Stimulated activated CD4-positive, alpha-beta T cell treated with anti-CD3 and anti-CD28 coated beads, TNF-alpha, amount 100 ng/mL, for 24 hours (primary cell): Measurements from ENCODE around the gene HES6.

Experiments used
- DNase-seq, 3 experiments: peaks; one replicate each; pipeline ENCODE4 v3.0.0-alpha.2; 2020; ENCODE audit warnings: low read depth in 3 of 3

HES6 gene

GRCh38 chr2:238235331-238235732 lies 4.5 kb downstream of the HES6 start:
- no peak for DNase-seq

GRCh38 chr2:238233625-238234024 lies 6.2 kb downstream of the HES6 start:
- no peak for DNase-seq

DNA sequence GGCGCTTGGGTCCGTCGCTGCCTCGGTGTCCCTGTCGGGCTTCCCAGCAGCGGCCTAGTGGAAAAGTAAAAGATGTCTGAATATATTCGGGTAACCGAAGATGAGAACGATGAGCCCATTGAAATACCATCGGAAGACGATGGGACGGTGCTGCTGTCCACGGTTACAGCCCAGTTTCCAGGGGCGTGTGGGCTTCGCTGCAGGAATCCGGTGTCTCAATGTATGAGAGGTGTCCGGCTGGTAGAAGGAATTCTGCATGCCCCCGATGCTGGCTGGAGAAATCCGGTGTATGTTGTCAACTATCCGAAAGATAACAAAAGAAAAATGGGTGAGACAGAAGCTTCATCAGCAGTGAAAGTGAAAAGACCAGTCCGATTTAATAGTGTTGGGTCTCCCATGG lies 8.0 kb downstream of the HES6 start:
- DNase-seq, result no peak

DNA sequence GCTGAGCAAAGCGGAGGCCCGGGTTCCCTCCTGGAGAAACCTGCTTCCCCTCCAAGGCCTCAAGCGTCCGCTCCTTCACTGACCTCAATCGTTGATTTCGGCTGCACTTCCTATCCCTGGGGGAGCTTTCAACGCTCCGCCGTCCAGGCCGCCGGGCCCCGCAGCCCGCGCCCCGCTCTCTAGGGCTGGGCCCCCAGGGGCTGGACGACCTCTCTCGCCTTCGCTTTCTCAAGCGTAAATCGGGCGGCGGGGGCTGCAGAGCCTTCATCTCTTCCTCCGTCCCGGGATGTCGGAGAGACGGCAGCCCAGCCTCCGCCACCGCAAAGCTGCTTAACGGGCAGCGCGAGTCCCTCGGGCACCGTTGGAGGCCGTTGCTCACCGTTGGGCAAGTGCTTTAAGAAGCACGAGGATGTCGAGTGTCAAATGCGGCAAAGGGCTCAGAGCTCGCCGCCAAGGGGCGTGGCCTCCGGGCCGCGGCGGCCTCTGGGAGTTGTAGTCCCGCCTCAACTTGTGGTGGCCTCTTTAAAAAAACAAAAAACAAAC lies 8.5 kb downstream of the HES6 start:
- peak; percentile 43 to 74 (median 55) for DNase-seq

DNA sequence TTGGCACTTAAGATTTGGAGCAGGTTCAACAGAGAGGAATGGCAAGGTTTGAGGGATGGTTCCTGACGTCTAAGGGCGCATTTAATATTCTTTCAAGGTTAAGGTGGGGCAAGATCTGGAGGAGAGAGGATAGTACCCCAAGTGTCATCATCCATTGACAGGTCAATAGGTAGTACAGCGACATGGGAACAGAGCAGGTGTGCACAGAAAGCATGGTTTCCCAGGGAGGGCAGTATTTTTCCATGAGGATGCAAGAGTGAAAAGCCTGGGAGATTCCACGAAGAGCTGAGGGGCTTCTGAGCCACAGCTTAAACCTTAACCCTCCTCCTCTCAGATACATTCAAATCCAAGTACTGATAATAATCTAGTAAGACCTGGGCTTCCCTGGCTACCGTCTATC lies 9.1 kb downstream of the HES6 start:
- DNase-seq, result no peak

GRCh38 chr2:238228700-238229099 lies 11.1 kb downstream of the HES6 start:
- DNase-seq, result no peak

DNA sequence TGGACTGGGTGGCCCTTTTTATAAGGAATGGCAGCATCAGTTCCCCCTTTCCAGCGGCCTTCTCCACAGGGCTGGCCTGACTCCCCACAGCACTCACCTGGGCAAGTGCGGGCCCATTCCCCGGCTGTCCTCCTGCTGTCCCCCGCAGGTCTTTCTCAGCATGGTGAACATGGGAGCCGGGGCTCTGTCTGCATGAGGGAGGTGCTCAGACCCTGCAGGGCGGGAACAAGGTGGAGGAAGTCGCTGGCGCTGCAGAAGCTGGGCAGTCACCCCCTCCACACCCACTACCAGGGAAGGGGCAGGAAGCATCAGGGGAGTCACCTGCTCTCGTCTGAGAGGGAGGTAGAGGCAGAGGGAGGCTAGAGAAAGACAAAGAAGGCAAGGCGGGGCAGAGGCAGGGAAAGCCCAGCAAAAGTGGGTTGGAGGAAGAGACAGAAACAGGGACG lies 12.2 kb downstream of the HES6 start:
- no peak for DNase-seq

GRCh38 chr2:238226698-238227586 lies 12.9 kb downstream of the HES6 start:
- no peak for DNase-seq

DNA sequence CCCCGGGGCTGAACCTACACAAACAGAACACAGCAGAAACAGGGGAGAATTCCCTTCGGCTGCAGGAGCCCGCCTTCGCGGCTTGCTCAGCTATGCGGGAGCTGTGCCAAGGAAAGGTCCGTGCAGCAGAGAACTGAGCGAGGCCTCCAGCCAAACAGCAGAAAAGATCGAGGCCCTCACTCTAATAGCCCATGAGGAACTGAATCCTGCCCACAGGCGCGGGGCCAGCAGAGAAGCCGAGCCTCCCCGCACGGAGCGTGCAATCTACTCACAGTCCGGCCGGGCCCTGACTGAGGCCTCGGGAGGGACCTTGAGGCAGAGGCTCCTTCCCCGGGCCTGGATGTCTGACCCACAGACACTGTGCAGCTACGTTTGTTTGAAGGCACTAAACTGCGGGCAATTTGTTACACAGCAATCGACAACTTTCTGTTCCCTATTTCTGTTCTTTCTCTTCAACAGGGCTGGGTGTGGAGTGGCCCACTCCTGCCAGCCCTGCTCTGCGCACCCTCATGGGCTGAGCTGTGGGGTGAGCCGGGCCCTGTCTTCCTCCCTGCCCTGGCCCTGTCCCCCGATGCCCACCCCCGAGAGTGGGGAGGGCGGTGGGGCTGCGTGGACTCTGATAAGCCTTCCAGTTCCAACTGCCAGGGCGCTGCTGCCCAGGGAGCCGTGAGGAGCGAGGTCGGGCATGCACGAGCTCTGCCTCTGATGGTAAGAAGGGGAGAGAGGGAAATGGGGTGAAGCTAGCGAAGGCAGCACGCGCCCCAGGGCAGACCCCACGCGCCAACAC lies 13.7 kb downstream of the HES6 start:
- no peak for DNase-seq

- DNase-seq, result no peak
These were observed 14.7 kb downstream of the HES6 start for GRCh38 chr2:238225121-238225520.

DNA sequence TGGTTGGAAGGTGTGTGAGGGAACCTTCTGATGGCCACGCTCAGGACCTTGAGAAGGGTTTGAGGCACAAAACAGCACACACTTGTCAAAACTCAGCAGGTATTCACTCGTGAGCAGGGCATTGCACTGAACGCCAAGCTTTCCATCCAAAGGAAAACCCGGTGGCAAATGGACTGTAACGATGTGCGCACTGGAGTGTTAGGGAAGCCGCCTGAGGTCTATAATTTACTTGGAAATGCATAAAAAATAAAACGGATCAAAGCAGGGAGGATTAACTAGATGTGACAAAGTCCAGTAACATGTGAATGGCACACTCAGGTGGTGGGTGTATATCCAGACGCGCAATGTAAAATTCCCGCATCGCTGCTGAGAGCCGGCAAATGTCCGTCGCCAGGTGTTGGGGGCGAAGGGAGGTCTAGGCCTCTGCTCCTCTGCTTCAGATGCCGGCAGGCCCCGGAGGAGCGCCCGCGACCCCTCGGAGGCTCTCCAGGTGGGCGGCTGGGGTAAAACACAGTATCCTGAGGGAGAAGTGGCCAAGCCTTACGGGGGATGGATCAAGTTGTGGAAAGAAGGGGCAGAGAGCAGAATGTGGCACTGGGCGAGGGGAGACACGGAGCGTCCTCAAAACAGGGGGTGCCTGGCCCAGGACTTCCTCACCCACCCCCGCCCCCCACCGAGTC lies 15.3 kb downstream of the HES6 start:
- no peak for DNase-seq

DNA sequence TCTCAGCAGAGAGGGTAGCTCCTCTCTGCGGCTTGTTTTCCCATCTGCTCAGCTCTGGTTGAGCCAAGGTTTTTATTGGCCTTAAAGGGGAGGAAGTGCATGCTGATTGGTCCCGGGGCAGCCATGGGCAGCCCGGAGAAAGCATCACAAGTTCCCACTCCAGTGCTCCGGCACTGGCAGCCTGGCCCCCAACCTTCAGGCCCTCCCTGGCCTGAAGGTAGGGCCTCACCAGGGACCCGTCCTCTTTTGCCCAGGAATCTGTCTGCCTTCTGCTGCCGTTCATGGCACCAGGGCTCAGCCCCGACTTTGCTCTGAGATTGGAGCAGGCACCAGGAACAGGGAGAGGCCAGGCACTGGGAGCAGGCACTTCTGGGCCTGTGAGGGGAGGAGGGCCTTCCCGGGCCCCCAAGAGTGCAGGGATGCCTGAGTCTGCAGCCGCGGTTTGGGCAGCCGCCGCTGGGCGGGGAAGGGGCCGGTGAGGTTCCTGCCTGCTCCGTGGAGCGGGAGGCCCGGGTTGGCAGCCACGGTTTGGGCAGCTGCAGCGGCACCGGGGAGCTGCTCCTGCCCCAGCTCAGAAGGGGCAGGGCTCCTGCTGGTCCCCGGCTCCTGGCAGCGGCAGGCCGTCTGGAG lies 18.8 kb downstream of the HES6 start:
- DNase-seq, result no peak

GRCh38 chr2:238220274-238220891 lies 19.5 kb downstream of the HES6 start:
- no peak for DNase-seq

- no peak for DNase-seq
These were observed 23.1 kb downstream of the HES6 start for GRCh38 chr2:238216651-238217184.

DNA sequence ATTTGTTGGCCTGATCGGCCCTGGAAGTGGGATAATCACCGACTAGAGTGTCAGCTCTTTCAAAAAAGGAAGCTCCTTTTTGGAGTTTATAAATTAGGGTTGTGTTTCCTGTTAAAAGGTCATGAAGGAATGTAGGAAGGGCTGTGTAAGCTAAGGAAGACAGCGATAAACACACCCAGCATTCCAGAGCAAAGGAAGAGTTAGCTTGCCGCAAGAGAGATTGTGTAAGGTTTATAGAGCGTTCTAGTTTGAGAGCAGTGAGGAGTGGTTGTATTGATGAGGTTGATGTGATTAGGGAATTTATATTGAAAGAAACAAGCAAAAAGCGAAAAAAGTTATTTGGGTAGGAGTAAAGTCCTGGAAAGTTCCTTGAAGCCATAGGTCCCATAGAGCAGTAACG lies 32.8 kb downstream of the HES6 start:
- DNase-seq, result no peak

GRCh38 chr2:238203973-238204683 lies 35.7 kb downstream of the HES6 start:
- DNase-seq, result no peak

GRCh38 chr2:238203094-238203972 lies 36.5 kb downstream of the HES6 start, which contains the start of gene ILKAP:
Gene ILKAP, minus strand, starts transcription at chr2:238203695. Its CDS starts 142 bp downstream, at chr2:238203553.
- DNase-seq, result peak; percentile 76 to 86 (median 81)

DNA sequence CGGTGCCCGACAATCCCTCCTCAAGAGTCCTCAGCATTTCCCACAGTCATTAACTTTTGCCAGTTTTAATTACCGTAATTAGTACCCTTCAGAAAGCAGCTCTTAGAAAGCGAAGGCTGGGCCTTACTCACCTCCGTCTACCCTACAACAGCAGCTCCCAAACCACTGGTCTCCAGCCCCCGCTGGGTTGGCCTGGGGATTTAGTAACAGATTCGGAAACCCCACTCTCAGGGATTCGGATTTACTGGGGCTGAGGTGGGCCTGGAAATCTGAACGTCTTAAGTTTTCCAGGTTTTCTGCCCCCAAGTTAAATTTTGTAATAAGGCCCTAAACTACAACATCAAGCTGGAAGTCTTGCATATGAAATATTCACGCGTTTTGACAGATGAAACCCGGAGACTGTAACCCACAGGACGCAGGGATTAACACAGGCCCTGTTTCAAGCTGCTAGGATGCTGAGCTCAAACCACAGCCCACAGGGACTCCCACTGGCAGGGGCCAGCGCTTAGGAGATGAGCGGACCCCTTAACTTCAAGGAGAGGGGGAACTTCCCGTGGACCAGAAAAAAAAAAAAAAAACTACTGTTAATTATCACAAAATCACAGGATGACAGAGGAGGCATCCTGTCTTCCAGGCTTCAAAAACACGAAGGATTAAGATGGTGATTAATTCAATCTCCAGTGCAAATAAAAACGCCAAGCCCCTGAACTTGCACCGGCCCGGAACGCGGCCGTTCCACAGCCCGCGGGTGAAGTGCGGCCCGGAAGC lies 37.3 kb downstream of the HES6 start:
- peak in 1 of 3 experiments; percentile 22 for DNase-seq
